Measurements from ENCODE around the gene AUTS2. TPM values are rescaled to one million over a fixed set of nuclear protein-coding genes. Genes with fewer than 3 reads are reported as not detected.

Gene AUTS2
- total RNA-seq, 1 donor from 2014 or later = 80.6 TPM

DNA sequence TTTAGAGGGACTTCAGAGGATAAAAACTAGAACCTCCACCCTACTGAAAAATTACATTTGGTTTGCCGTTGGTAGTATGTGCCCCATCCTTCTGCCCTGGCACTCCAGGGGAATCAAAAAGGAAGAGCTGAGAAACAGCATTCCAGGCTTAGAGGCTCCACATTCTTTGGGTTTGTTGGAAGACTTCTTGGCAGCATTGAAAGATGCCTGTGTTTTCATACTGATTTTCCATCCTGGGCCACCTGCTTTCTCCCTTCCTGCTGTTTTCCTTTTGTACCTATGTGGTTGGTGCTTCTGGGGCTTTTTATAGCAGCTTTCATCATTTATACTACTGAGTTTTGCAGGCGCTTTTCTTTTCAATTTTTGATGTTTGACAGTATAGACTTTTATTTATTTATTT lies 61.7 kb downstream of the AUTS2 start:
- H3K27ac Mint-ChIP-seq (ENCODE audit: unreplicated experiment) = peak overlapping the region; percentile 12
- H3K27me3 Mint-ChIP-seq (ENCODE audit: unreplicated experiment) = no peaks in the 10 kb centered on the region
- no peak for DNase-seq (ENCODE audit: extremely low spot score, unreplicated experiment)

DNA sequence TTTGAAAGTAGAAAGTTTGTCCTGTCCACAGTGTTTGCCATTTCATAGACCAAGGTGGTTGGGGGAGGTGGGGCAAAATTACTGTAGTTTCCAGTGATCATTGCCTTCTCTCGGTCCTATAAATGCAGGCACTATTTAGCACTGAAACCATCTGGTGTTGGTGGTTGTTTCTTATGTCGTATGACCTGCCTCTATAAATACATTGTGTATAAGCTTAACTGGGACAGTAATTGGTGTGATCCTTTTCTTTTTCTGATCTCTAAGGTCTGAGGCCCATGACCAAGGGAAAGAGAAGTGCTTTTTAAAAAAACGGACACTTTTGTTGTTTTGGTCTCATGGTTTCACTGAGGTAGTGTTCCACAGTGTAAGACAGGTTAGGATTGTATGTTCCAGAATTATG lies 63.1 kb downstream of the AUTS2 start:
- H3K4me3 Mint-ChIP-seq (ENCODE audit: unreplicated experiment) = no peak overlapping the region
- no peaks in the 10 kb centered on the region for H3K36me3 Mint-ChIP-seq (ENCODE audit: unreplicated experiment)
- no peak for DNase-seq (ENCODE audit: extremely low spot score, unreplicated experiment)
- H3K27me3 Mint-ChIP-seq (ENCODE audit: unreplicated experiment) = no peaks in the 10 kb centered on the region
- H3K27ac Mint-ChIP-seq (ENCODE audit: unreplicated experiment) = no peak overlapping the region
- TF ChIP-seq, protein P1, sequence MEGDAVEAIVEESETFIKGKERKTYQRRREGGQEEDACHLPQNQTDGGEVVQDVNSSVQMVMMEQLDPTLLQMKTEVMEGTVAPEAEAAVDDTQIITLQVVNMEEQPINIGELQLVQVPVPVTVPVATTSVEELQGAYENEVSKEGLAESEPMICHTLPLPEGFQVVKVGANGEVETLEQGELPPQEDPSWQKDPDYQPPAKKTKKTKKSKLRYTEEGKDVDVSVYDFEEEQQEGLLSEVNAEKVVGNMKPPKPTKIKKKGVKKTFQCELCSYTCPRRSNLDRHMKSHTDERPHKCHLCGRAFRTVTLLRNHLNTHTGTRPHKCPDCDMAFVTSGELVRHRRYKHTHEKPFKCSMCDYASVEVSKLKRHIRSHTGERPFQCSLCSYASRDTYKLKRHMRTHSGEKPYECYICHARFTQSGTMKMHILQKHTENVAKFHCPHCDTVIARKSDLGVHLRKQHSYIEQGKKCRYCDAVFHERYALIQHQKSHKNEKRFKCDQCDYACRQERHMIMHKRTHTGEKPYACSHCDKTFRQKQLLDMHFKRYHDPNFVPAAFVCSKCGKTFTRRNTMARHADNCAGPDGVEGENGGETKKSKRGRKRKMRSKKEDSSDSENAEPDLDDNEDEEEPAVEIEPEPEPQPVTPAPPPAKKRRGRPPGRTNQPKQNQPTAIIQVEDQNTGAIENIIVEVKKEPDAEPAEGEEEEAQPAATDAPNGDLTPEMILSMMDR (IDR thresholded peaks at IDR 0.05) = no peak
- no peaks in the 10 kb centered on the region for H3K9me3 Mint-ChIP-seq (ENCODE audit: unreplicated experiment)
- H3K4me1 Mint-ChIP-seq (ENCODE audit: unreplicated experiment) = peaks cover 34% of the 10 kb centered on the region

More for the DNA sequence above, 61.7 kb downstream of the AUTS2 start:
- TF ChIP-seq, protein P1 (IDR thresholded peaks at IDR 0.05) = no peak
- no peak overlapping the region for H3K4me3 Mint-ChIP-seq (ENCODE audit: unreplicated experiment)
- H3K36me3 Mint-ChIP-seq (ENCODE audit: unreplicated experiment) = no peaks in the 10 kb centered on the region
- H3K4me1 Mint-ChIP-seq (ENCODE audit: unreplicated experiment) = peaks cover 46% of the 10 kb centered on the region
- H3K9me3 Mint-ChIP-seq (ENCODE audit: unreplicated experiment) = no peaks in the 10 kb centered on the region

DNA sequence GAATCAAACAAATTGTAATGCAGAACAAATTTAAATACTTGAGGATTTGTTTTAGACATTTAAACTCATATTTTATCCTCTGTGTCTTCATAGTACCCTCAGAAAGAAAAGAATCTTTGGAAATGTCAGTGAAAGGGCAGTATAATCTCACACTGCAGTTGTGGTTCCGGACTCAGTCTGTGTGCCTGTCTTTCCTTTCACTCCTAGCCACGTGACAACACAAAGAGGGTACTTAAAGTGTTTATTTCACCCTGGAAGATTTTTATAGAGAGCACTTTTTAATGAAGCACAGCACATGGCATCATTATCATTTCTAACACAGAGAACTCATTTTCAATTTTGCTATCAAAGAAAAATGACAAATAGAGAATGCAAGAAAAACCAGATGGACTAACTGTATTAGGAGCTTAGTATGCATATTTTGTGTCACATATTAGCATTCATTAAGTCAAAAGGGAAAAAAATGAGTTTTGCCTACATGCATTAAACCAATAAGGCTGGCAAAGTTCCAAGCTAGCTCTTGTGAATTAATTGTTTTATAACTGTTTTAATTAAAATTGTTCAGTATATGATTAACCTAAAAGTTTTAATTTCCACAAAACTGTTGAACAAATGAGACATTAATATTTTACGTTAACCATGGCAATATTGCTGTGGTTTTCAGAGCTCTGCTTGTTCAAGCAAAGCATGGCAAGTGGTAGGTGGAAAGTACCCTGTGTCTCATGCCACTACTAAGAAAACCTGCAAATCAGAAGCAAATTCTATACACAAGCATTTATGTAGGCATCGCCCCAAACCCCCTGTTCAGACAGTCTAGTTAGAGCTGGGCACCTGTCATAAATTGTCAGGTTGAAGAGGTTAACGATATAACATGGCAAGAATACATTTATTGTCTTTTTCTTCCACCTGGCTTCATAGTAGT lies 65.9 kb downstream of the AUTS2 start:
- TF ChIP-seq, protein P1 (IDR thresholded peaks at IDR 0.05) = no peak
- Mint-ChIP-seq H3K27me3 (ENCODE audit: unreplicated experiment) (no peaks in the 10 kb centered on the region), H3K27ac (ENCODE audit: unreplicated experiment) (no peak overlapping the region), H3K36me3 (ENCODE audit: unreplicated experiment) (no peaks in the 10 kb centered on the region), H3K4me3 (ENCODE audit: unreplicated experiment) (no peak overlapping the region), H3K9me3 (ENCODE audit: unreplicated experiment) (no peaks in the 10 kb centered on the region), H3K4me1 (ENCODE audit: unreplicated experiment) (peaks cover 28% of the 10 kb centered on the region)
- DNase-seq (ENCODE audit: extremely low spot score, unreplicated experiment) = no peak

DNA sequence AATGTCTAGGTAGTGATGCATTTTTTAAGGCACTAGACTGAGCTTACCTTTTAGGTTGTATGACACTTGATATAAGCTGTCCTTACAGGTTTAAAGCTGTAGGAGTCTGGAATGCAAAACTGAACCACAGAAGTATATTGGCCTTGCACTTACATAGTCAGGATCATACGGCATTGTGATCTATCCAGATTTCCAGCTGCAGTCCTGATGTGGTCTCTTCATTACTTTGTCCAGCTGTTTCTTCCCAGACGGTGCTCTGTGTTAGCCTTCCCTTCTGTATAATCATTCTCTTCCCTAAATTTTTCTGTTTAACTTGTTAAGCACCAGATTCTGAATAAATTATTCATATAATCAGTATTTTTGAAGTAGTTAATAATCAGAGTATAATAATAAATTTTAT lies 67.1 kb downstream of the AUTS2 start:
- H3K4me1 Mint-ChIP-seq (ENCODE audit: unreplicated experiment) = peaks cover 26% of the 10 kb centered on the region
- no peaks in the 10 kb centered on the region for H3K36me3 Mint-ChIP-seq (ENCODE audit: unreplicated experiment)
- H3K27ac Mint-ChIP-seq (ENCODE audit: unreplicated experiment) = no peak overlapping the region
- no peak for DNase-seq (ENCODE audit: extremely low spot score, unreplicated experiment)
- H3K27me3 Mint-ChIP-seq (ENCODE audit: unreplicated experiment) = no peaks in the 10 kb centered on the region
- no peaks in the 10 kb centered on the region for H3K9me3 Mint-ChIP-seq (ENCODE audit: unreplicated experiment)
- TF ChIP-seq, protein P1 (IDR thresholded peaks at IDR 0.05) = no peak
- no peak overlapping the region for H3K4me3 Mint-ChIP-seq (ENCODE audit: unreplicated experiment)

DNA sequence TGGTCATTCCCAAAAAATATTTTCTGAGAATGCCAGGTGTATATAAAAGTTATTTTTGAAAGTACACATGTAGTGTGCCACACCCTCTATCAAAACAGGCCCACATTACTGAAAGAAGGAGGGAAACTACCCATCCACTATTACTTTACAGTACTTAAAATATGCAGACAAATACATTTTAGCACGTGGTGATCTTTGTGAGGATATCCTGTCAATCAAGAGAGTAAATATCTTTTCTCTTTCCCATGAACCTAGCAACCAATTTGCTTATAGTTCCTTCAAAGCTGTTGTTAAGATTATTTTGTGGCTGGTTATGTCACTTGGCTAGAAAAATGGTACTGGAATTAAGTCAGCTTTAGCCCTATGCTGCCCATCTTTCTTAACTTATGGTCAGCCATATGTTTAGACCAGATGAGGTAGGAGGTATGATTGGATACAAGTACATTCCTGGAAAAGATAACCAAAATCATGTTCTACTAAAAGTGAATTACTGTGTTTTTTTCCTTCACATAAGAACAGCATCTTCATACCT lies 70.1 kb downstream of the AUTS2 start:
- no peak overlapping the region for H3K4me3 Mint-ChIP-seq (ENCODE audit: unreplicated experiment)
- no peaks in the 10 kb centered on the region for H3K9me3 Mint-ChIP-seq (ENCODE audit: unreplicated experiment)
- peaks cover 38% of the 10 kb centered on the region for H3K4me1 Mint-ChIP-seq (ENCODE audit: unreplicated experiment)
- no peak for DNase-seq (ENCODE audit: extremely low spot score, unreplicated experiment)
- TF ChIP-seq, protein P1 (IDR thresholded peaks at IDR 0.05) = no peak
- no peak overlapping the region for H3K27ac Mint-ChIP-seq (ENCODE audit: unreplicated experiment)
- no peaks in the 10 kb centered on the region for H3K36me3 Mint-ChIP-seq (ENCODE audit: unreplicated experiment)
- H3K27me3 Mint-ChIP-seq (ENCODE audit: unreplicated experiment) = no peaks in the 10 kb centered on the region
